Subcutaneous abdominal adipose tissue (tissue), 5 donors: ENCODE data around the gene TRAFD1.

Experiments
- H3K27ac ChIP-seq: one replicate; pipeline ENCODE4 v1.7.0; 2013; ENCODE audit warnings: low read depth, mild to moderate bottlenecking, inconsistent platforms, low read length, moderate library complexity
- H3K27me3 ChIP-seq, 5 donors: one replicate each; pipeline ENCODE4 v1.7.0; 2013; ENCODE audit warnings: low read length in 5 of 5, inconsistent platforms in 1 of 5; ENCODE audit not compliant: control insufficient read depth in 5 of 5, insufficient read depth in 4 of 5
- H3K36me3 ChIP-seq, 5 donors: one replicate each; pipeline ENCODE4 v1.7.0; 2013; ENCODE audit warnings: low read length in 5 of 5; ENCODE audit not compliant: control insufficient read depth in 5 of 5, insufficient read depth in 5 of 5
- H3K4me1 ChIP-seq, 5 donors: one replicate each; pipeline ENCODE4 v1.7.0; 2013; ENCODE audit warnings: low read length in 5 of 5, mild to moderate bottlenecking in 3 of 5, moderate library complexity in 1 of 5; ENCODE audit not compliant: control insufficient read depth in 5 of 5, insufficient read depth in 5 of 5
- H3K4me3 ChIP-seq, 5 donors: one replicate each; pipeline ENCODE4 v1.7.0; 2013; ENCODE audit warnings: low read length in 5 of 5, low read depth in 1 of 5
- H3K9ac ChIP-seq, 5 donors: one replicate each; pipeline ENCODE4 v1.7.0; 2013; ENCODE audit warnings: low read length in 5 of 5, mild to moderate bottlenecking in 4 of 5, moderate library complexity in 3 of 5
- H3K9me3 ChIP-seq, 5 donors: one replicate each; pipeline ENCODE4 v1.7.0; 2013; ENCODE audit warnings: low read length in 5 of 5; ENCODE audit not compliant: control insufficient read depth in 5 of 5
- donor health status: healthy.
- donor health status: healthy.
- donor health status: healthy.
- donor health status: healthy.
- donor health status: healthy.

The TRAFD1 gene

DNA sequence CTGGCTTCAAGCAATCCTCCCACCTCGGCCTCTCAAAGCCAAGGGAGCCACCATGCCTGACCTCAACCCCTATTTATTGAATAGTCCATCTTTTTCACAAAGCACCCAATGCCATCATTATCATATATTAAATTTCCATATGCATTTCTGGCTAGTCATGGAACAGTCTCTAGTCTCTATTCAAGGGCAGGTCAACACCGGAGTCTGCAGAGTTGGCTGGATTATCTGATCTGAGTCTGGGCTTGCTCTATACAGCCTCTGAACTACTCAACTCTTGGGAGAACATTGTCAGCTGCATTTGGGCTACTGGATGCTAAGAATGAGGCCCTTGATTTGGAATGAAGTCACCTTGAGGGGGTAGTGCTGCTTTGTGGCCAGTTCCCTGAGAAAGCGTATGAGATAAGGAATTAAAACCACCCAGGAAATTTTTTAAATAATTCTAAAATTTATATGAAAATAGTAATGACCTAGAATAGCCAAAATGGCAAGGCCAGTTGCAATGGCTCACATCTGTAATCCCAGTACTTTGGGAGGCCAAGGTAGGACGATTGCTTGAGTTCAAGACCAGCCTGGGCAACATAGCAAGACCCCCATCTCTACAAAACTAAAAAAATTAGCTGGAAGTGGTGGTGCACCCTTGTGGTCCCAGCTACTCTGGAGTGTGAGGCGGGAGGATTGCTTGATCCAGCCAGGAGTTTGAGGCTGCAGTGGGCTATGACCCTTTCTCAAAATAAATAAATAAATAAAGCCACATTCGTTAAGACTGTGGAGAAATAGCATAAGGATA, 9.9 kb upstream of the TRAFD1 start:
- H3K4me3 ChIP-seq: no peak overlapping the region
- H3K27ac ChIP-seq: no peak overlapping the region
- H3K9me3 ChIP-seq: no peaks in the 10 kb centered on the region
- no peaks in the 10 kb centered on the region for H3K36me3 ChIP-seq
- no peaks in the 10 kb centered on the region for H3K27me3 ChIP-seq
- H3K9ac ChIP-seq: no peak overlapping the region
- H3K4me1 ChIP-seq: peaks cover 6 to 13% (median 11%) of the 10 kb centered on the region in 5 donors

- peak overlapping the region in 4 of 5 donors; percentile 14 to 39 (median 22) for H3K9ac ChIP-seq
- H3K27me3 ChIP-seq: no peaks in the 10 kb centered on the region
- H3K36me3 ChIP-seq: no peaks in the 10 kb centered on the region
- H3K27ac ChIP-seq: peak overlapping the region; percentile 86
- H3K9me3 ChIP-seq: no peaks in the 10 kb centered on the region
- peaks cover 6 to 13% (median 11%) of the 10 kb centered on the region in 5 donors for H3K4me1 ChIP-seq
- peak overlapping the region in 4 of 5 donors; percentile 10 to 48 (median 37) for H3K4me3 ChIP-seq
These were observed 8.9 kb upstream of the TRAFD1 start for GRCh38 chr12:112116232-112117060.

- Histone ChIP-seq H3K36me3 (no peaks in the 10 kb centered on the region), H3K27ac (peak overlapping the region; percentile 86), H3K9ac (no peak overlapping the region), H3K9me3 (no peaks in the 10 kb centered on the region), H3K4me1 (peaks cover 6 to 24% (median 20%) of the 10 kb centered on the region in 5 donors), H3K27me3 (no peaks in the 10 kb centered on the region), H3K4me3 (no peak overlapping the region)
These were observed 7.7 kb upstream of the TRAFD1 start for GRCh38 chr12:112117685-112118084.

DNA sequence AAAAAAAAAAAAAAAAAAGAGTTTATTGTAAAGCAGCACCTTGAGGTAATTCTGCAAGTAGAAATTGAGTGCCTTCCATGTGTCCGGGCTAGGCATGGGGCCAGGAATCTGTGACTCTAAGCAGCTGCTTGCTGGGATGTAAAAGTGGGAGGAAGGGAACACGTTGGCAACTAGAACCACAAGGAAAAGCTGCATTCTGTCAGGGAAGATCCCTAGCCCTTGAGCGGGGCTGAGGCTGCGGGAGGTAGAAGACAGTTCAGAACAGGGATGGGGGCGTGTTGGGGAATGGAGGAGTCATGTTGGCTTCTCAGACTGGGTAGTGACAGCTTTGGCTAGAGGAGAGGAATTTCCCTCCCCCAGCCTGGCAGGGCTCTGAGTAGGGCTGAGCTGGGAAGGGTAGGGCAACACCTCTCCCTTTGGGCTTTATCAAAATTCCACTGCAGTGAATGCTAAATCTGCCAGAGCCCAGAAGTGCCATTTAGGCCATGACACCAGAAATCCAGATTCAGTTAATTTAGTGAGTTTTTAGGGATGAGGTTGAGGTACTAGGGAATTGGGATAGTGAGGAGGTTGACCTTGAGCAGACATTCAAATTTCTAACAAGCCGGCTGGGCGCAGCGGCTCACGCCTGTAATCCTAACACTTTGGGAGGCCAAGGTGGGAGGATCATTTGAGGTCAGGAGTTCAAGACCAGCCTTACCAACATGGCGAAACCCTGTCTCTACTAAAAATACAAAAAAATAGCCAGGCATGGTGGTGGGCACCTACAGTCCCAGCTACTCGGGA, 3.4 kb upstream of the TRAFD1 start:
- Histone ChIP-seq H3K4me3 (peak overlapping the region in 1 of 5 donors; percentile 25), H3K27ac (peak overlapping the region; percentile 55), H3K9me3 (no peaks in the 10 kb centered on the region), H3K9ac (no peak overlapping the region), H3K27me3 (no peaks in the 10 kb centered on the region), H3K4me1 (peaks cover 4 to 41% (median 37%) of the 10 kb centered on the region in 5 donors), H3K36me3 (no peaks in the 10 kb centered on the region)

- no peak overlapping the region for H3K9ac ChIP-seq
- no peaks in the 10 kb centered on the region for H3K27me3 ChIP-seq
- no peak overlapping the region for H3K4me3 ChIP-seq
- H3K9me3 ChIP-seq: no peaks in the 10 kb centered on the region
- no peaks in the 10 kb centered on the region for H3K36me3 ChIP-seq
- H3K4me1 ChIP-seq: peaks cover 4 to 43% (median 38%) of the 10 kb centered on the region in 5 donors
- peak overlapping the region; percentile 55 for H3K27ac ChIP-seq
These were observed 2.3 kb upstream of the TRAFD1 start for GRCh38 chr12:112122823-112123690.

DNA sequence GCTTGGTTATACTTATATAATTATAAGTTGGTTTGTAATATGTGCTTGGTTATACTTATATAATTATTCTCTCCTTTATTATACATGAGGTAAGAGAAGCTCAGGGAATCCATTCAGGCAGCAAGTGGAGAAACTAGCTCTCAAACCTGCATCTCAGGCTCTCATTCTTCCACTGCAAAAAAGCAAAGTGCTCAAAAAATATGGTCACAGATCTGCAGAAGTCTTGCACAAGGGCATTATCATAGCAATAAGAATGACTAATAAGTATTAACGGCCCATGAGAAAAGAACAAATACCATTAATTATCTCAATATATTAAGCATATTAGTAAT, 476 bp upstream of the TRAFD1 start:
- Histone ChIP-seq H3K9ac (no peak overlapping the region), H3K27me3 (no peaks in the 10 kb centered on the region), H3K27ac (peak overlapping the region; percentile 92), H3K4me1 (peaks cover 4 to 47% (median 40%) of the 10 kb centered on the region in 5 donors), H3K36me3 (no peaks in the 10 kb centered on the region), H3K4me3 (peak overlapping the region in 2 of 5 donors; percentile 83 to 97), H3K9me3 (no peaks in the 10 kb centered on the region)

DNA sequence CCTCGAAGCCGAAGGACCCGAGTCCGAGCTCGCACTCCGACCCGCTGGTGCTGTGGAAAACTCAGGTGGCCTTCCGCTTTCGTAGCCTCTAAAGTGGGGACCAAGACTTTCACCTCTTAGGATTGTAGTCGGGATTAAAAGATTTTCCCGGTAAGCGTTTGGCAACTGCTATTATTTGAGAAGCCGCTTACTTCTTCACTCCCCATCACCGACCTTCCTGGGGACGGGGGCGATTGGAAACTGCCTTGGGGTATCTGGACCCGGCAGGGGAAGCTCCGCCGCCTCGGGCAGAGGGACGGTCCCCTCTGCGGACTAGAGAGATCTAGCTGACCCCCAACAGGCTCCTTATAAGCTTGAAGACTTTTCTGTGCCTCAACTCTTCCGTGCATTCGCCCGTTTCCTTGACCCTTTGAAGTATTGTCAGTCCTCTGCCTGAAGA, 659 bp downstream of the TRAFD1 start:
- Histone ChIP-seq H3K27ac (peak overlapping the region; percentile 92), H3K9ac (peak overlapping the region; percentile 56 to 95 (median 88)), H3K4me1 (peaks cover 4 to 53% (median 50%) of the 10 kb centered on the region in 5 donors), H3K4me3 (peak overlapping the region; percentile 71 to 97 (median 94)), H3K27me3 (no peaks in the 10 kb centered on the region), H3K9me3 (no peaks in the 10 kb centered on the region), H3K36me3 (peaks cover 0 to 6% (median 0%) of the 10 kb centered on the region in 5 donors)

- Histone ChIP-seq H3K27ac (peak overlapping the region; percentile 92), H3K27me3 (no peaks in the 10 kb centered on the region), H3K9ac (peak overlapping the region in 2 of 5 donors; percentile 37 to 62), H3K36me3 (peaks cover 0 to 6% (median 0%) of the 10 kb centered on the region in 5 donors), H3K4me1 (peaks cover 4 to 56% (median 55%) of the 10 kb centered on the region in 5 donors), H3K9me3 (no peaks in the 10 kb centered on the region), H3K4me3 (peak overlapping the region in 1 of 5 donors; percentile 22)
These were observed 1.6 kb downstream of the TRAFD1 start for GRCh38 chr12:112126911-112127310.

- H3K4me1 ChIP-seq: peaks cover 0 to 42% (median 34%) of the 10 kb centered on the region in 5 donors
These were observed 5.2 kb downstream of the TRAFD1 start for GRCh38 chr12:112130441-112130998.

More at GRCh38 chr12:112130441-112130998, 5.2 kb downstream of the TRAFD1 start:
- Histone ChIP-seq H3K9ac (peak overlapping the region in 4 of 5 donors; percentile 6 to 56 (median 54)), H3K27me3 (no peaks in the 10 kb centered on the region), H3K4me3 (peak overlapping the region in 4 of 5 donors; percentile 7 to 52 (median 34)), H3K36me3 (peaks cover 11 to 17% (median 14%) of the 10 kb centered on the region in 5 donors), H3K9me3 (no peaks in the 10 kb centered on the region), H3K27ac (peak overlapping the region; percentile 52)
